K562 (cell line): ENCODE data around the gene KRT8. TPM values are rescaled to one million over a fixed set of nuclear protein-coding genes. Genes with fewer than 3 reads are reported as not detected.

Source experiments
- ATAC-seq: fragments of 200-7000 bp; cut with Tn5 transposase; 3 replicates; pipeline ENCODE4 v1.9.1; 2020; ENCODE audit warnings: moderate library complexity
- BruUV-seq: library from RNA; stranded (reverse); fragments of 400-500 nt; replicated peaks from 2 replicates; lab custom pipeline; 2021; lab: Mats Ljungman, UMichigan
- CTCF ChIA-PET: fragments of 300-600 bp; formaldehyde crosslinking; extraction: SDS; loops from one replicate; lab custom pipeline; 2021; ENCODE audit warnings: low intra/inter-chr PET ratio; lab: Yijun Ruan, JAX
- POLR2A ChIA-PET: fragments of 300-600, 350-650 bp; sonication (Branson Sonifier 250); formaldehyde crosslinking; extraction: SDS; loops from one replicate; lab custom pipeline; 2021; ENCODE audit warnings: antibody characterized with exemption, inconsistent platforms; lab: Yijun Ruan, JAX
- DNase-seq, 4 experiments: peaks; one replicate each; pipeline versions ENCODE4 v3.0.0 to v3.0.0-alpha.2; 2011 to 2018; ENCODE audit warnings: low spot score in 3 of 4, mixed read lengths in 3 of 4; ENCODE audit errors: extremely low read depth in 1 of 4
- FAIRE-seq: peaks from 2 replicates; lab custom pipeline; 2011; peaks lifted over from hg19 to GRCh38; lab: Jason Lieb, UNC
- H2AFZ ChIP-seq: 2 replicates; pipeline ENCODE4 v1.6.0; 2011; ENCODE audit warnings: low read depth, low read length, control low read depth, inconsistent platforms
- H3K27ac ChIP-seq: fragments of 200-600 bp; 3 replicates; pipeline ENCODE4 v1.8.0; 2011; ENCODE audit warnings: low read depth, mild to moderate bottlenecking, control low read depth, inconsistent platforms, low read length, moderate library complexity, mixed read lengths; ENCODE audit errors: extremely low read depth
- H3K27me3 ChIP-seq, 2 experiments: fragments of 300-600 bp in 1 of 2; 2 replicates in 1 of 2; 3 replicates in 1 of 2; pipeline versions ENCODE4 v1.6.0 to v1.8.0; 2011; ENCODE audit warnings: inconsistent platforms in 2 of 2, low read length in 2 of 2, mild to moderate bottlenecking in 1 of 2, mixed read lengths in 1 of 2, moderate library complexity in 1 of 2; ENCODE audit not compliant: control insufficient read depth in 2 of 2, insufficient read depth in 2 of 2
- H3K36me3 ChIP-seq: fragments of 300-600 bp; 3 replicates; pipeline ENCODE4 v1.8.0; 2011; ENCODE audit warnings: mild to moderate bottlenecking, low read length, inconsistent platforms; ENCODE audit not compliant: control insufficient read depth, insufficient read depth
- H3K4me1 ChIP-seq, 2 experiments: fragments of 200-600 bp in 1 of 2; replicated peaks in 1 of 2; 2 replicates in 1 of 2; 3 replicates in 1 of 2; pipeline versions ENCODE4 v1.5.1 to v1.8.0; 2011; ENCODE audit warnings: inconsistent platforms in 2 of 2, low read length in 2 of 2, mild to moderate bottlenecking in 1 of 2, mixed read lengths in 1 of 2, moderate library complexity in 1 of 2; ENCODE audit not compliant: control insufficient read depth in 2 of 2, insufficient read depth in 2 of 2
- H3K4me2 ChIP-seq: 2 replicates; pipeline ENCODE4 v1.6.1; 2011; ENCODE audit warnings: low read length, control low read depth, inconsistent platforms, mixed read lengths; ENCODE audit not compliant: insufficient read depth
- H3K4me3 ChIP-seq: fragments of 200-600 bp; sonication (generic), shearing (Covaris generic); 2 replicates; pipeline ENCODE4 v1.5.1; 2016; ENCODE audit warnings: control low read depth, inconsistent platforms
- H3K79me2 ChIP-seq: fragments of 200-600 bp; 3 replicates; pipeline ENCODE4 v1.8.0; 2011; ENCODE audit warnings: low read length, inconsistent platforms; ENCODE audit not compliant: control insufficient read depth, insufficient read depth
- H3K9ac ChIP-seq, 2 experiments: 2 replicates each; pipeline versions ENCODE4 v1.6.0 to v1.6.1; 2011; ENCODE audit warnings: low read depth in 2 of 2, low read length in 2 of 2, control low read depth in 1 of 2, inconsistent platforms in 1 of 2, mild to moderate bottlenecking in 1 of 2, mixed read lengths in 1 of 2; ENCODE audit not compliant: insufficient read depth in 1 of 2
- H3K9me1 ChIP-seq: one replicate; pipeline ENCODE4 v1.6.0; 2011; ENCODE audit warnings: inconsistent platforms, mild to moderate bottlenecking, low read length, moderate library complexity; ENCODE audit not compliant: control insufficient read depth, insufficient read depth
- H3K9me3 ChIP-seq: replicated peaks from 2 replicates; pipeline ENCODE4 v1.5.1; 2011; ENCODE audit warnings: low read depth, low read length, inconsistent platforms; ENCODE audit not compliant: control insufficient read depth, insufficient read depth
- H4K20me1 ChIP-seq: replicated peaks from 2 replicates; pipeline ENCODE4 v1.6.1; 2011; ENCODE audit warnings: low read length, inconsistent platforms, mixed read lengths; ENCODE audit not compliant: control insufficient read depth, insufficient read depth
- BRCA1 ChIP-seq, 2 experiments: fragments of 450-650 bp in 1 of 2; sonication (generic) in 1 of 2; formaldehyde crosslinking in 1 of 2; IDR thresholded peaks; 2 replicates each; pipeline versions ENCODE4 v1.5.0 to v1.6.1; 2017 to 2020; ENCODE audit warnings: mild to moderate bottlenecking in 1 of 2, missing genetic modification reagents in 1 of 2
- ELF1 ChIP-seq: fragments of 200-800 bp; sonication (Bioruptor generic); IDR thresholded peaks from 2 replicates; pipeline ENCODE4 v1.6.1; 2016; ENCODE audit warnings: missing genetic modification characterization, missing compliant biosample characterization
- HSF4 ChIP-seq: fragments of 250-450 bp; sonication (Bioruptor Pico); IDR thresholded peaks from 2 replicates; pipeline ENCODE4 v2.1.2; 2022; ENCODE audit warnings: mild to moderate bottlenecking, moderate library complexity, borderline replicate concordance
- LARP7 ChIP-seq: fragments of 450-650 bp; IDR thresholded peaks from 2 replicates; pipeline ENCODE4 v1.6.1; 2016
- MCM5 ChIP-seq: fragments of 450-650 bp; IDR thresholded peaks from 2 replicates; pipeline ENCODE4 v1.6.1; 2016; ENCODE audit warnings: low read depth
- MED1 ChIP-seq: sonication (generic); formaldehyde crosslinking; IDR thresholded peaks from 2 replicates; pipeline ENCODE4 v1.8.1; 2023; ENCODE audit warnings: missing genetic modification reagents, borderline replicate concordance
- NUFIP1 ChIP-seq: fragments of 450-650 bp; IDR thresholded peaks from 2 replicates; pipeline ENCODE4 v1.6.1; 2018; ENCODE audit not compliant: partially characterized antibody
- PHF21A ChIP-seq: fragments of 450-650 bp; IDR thresholded peaks from 2 replicates; pipeline ENCODE4 v1.6.1; 2017; ENCODE audit warnings: low read depth, borderline replicate concordance
- POLR2A ChIP-seq: fragments of 450-650 bp; conservative IDR thresholded peaks from 2 replicates; pipeline ENCODE4 v1.6.1; 2016
- POLR3A ChIP-seq: IDR thresholded peaks from 2 replicates; pipeline ENCODE4 v1.6.1; 2011; ENCODE audit warnings: borderline replicate concordance, mild to moderate bottlenecking, moderate library complexity; ENCODE audit not compliant: insufficient read length, insufficient read depth; ENCODE audit errors: extremely low read depth
- POU5F1 ChIP-seq: fragments of 150-350 bp; IDR thresholded peaks from 2 replicates; pipeline ENCODE4 v1.6.1; 2014; ENCODE audit warnings: borderline replicate concordance, low read length, low read depth, mild to moderate bottlenecking; ENCODE audit not compliant: partially characterized antibody
- PURB ChIP-seq: sonication (generic); formaldehyde crosslinking; IDR thresholded peaks from 2 replicates; pipeline ENCODE4 v1.9.0; 2021; ENCODE audit warnings: low read depth, mild to moderate bottlenecking, missing genetic modification reagents
- RBM34 ChIP-seq: fragments of 200-400 bp; formaldehyde crosslinking; IDR thresholded peaks from 2 replicates; pipeline ENCODE4 v1.6.1; 2018; ENCODE audit warnings: low read length, borderline replicate concordance; ENCODE audit not compliant: insufficient read depth
- SAFB2 ChIP-seq: fragments of 200-400 bp; formaldehyde crosslinking; IDR thresholded peaks from 2 replicates; pipeline ENCODE4 v1.6.1; 2018; ENCODE audit warnings: borderline replicate concordance, low read length, low read depth, moderate library complexity; ENCODE audit not compliant: severe bottlenecking
- SP1 ChIP-seq: sonication (generic); formaldehyde crosslinking; IDR thresholded peaks from 2 replicates; pipeline ENCODE4 v1.8.1; 2022; ENCODE audit warnings: mild to moderate bottlenecking, missing genetic modification reagents
- ZBTB7A ChIP-seq: IDR thresholded peaks from 2 replicates; pipeline ENCODE4 v1.6.1; 2011; ENCODE audit warnings: low read depth, mild to moderate bottlenecking, low read length, moderate library complexity, borderline replicate concordance; ENCODE audit not compliant: control insufficient read depth
- ZFPM2 ChIP-seq: fragments of 250-450 bp; sonication (Bioruptor Pico); IDR thresholded peaks from 2 replicates; pipeline ENCODE4 v1.5.1; 2022; ENCODE audit warnings: mild to moderate bottlenecking
- ZNF695 ChIP-seq: fragments of 450-650 bp; formaldehyde crosslinking; IDR thresholded peaks from 2 replicates; pipeline ENCODE4 v1.4.0; 2020; ENCODE audit warnings: mild to moderate bottlenecking, moderate library complexity
- WGBS: fragments of 100-300 bp; shearing (Covaris generic); methylation state at CpG from one replicate; pipeline ENCODE4 v1.1.6; 2016; ENCODE audit warnings: low coverage, mixed read lengths; ENCODE audit not compliant: insufficient coverage; ENCODE audit errors: missing lambda C conversion rate; 5-methylcytosine and 5-hydroxymethylcytosine counted together
- in situ Hi-C: fragments of 300-500 bp; cut with MboI; formaldehyde crosslinking; loops from 4 replicates; pipeline ENCODE4 v1.15.0; 2018; ENCODE audit warnings: inconsistent platforms, mixed read lengths
- intact Hi-C: fragments of 100-400 bp; cut with micrococcal nuclease; formaldehyde crosslinking; loops from 2 replicates; pipeline ENCODE4 v1.14.2; 2022
- polyA plus RNA-seq, 8 experiments: library from polyadenylated mRNA; depleted of rRNA in 4 of 8; stranded (reverse) in 5 of 8; unstranded in 3 of 8; fragments of >200 nt; fragmentation: Nextera tagmentation in 2 of 8; fragmentation: Illumina TruSeq in 1 of 8; extraction: Ambion mirVana in 2 of 8; extraction: Trizol in 1 of 8; gene quantifications; 2 replicates each; pipeline versions ENCODE4 v1.2.1 to v1.2.3, GENCODE V29; 2011 to 2014; ENCODE audit warnings: inconsistent platforms in 1 of 8, missing spikeins in 1 of 8
- total RNA-seq, 7 experiments: library from RNA; depleted of rRNA in 6 of 7; stranded (reverse); fragments of >200 nt in 6 of 7; fragmentation: Illumina TruSeq in 2 of 7; extraction: Trizol in 2 of 7; gene quantifications; 2 replicates each; pipeline versions ENCODE4 v1.2.1 to v1.2.3, GENCODE V29; 2011 to 2021; ENCODE audit warnings: low replicate concordance in 1 of 7
- TF ChIP-seq, protein P1 (sequence below), 3 experiments: fragments of 200-800 bp in 1 of 3; sonication (Bioruptor generic) in 1 of 3; sonication (generic) in 1 of 3; formaldehyde crosslinking in 1 of 3; IDR thresholded peaks; 2 replicates each; pipeline versions ENCODE4 v1.6.1 to v1.8.0; 2016 to 2022; ENCODE audit warnings: mild to moderate bottlenecking in 2 of 3, missing compliant biosample characterization in 2 of 3, missing genetic modification characterization in 2 of 3, missing genetic modification reagents in 1 of 3

The KRT8 gene
- total and polyA plus RNA-seq, 9 of the 15 experiments (the other 6 are each of a cell fraction or from before 2014, with no cell fraction given), result 41.5 to 661 (median 260) TPM

GRCh38 chr12:52892207-52892852 lies 12.5 kb downstream of the KRT8 start (continued):
- TF ChIP-seq LARP7, result no peak
- no peak for TF ChIP-seq POU5F1
- TF ChIP-seq ZNF695 (CRISPR knock-in tag), result no peak
- TF ChIP-seq PURB (CRISPR knock-in tag), result no peak

GRCh38 chr12:52891044-52891443 lies 13.8 kb downstream of the KRT8 start:
- H2AFZ ChIP-seq, result no peak overlapping the region
- POLR2A ChIA-PET, result no interaction called here

More at GRCh38 chr12:52891044-52891443, 13.8 kb downstream of the KRT8 start:
- H3K4me3 ChIP-seq, result no peak overlapping the region
- no peaks in the 10 kb centered on the region for H3K79me2 ChIP-seq
- H3K9me1 ChIP-seq, result no peaks in the 10 kb centered on the region
- BruUV-seq, result no TSS peak
- H3K4me2 ChIP-seq, result no peak overlapping the region
- H3K27ac ChIP-seq, result no peak overlapping the region
- no peak for FAIRE-seq
- ATAC-seq, result no peak
- peaks cover 8 to 9% of the 10 kb centered on the region in 2 experiments for H3K4me1 ChIP-seq
- H3K36me3 ChIP-seq, result no peaks in the 10 kb centered on the region
- no peaks in the 10 kb centered on the region for H3K27me3 ChIP-seq
- intact Hi-C loops, result no loop called here
- no peak overlapping the region for H3K9ac ChIP-seq
- no peaks in the 10 kb centered on the region for H4K20me1 ChIP-seq
- in situ Hi-C loops, result no loop called here
- no peak for DNase-seq
- 44% methylated on average over 2 of the region's 2 CpGs for WGBS
- TF ChIP-seq POLR2A, result no peak
- TF ChIP-seq SP1 (CRISPR knock-in tag), result no peak
- TF ChIP-seq, protein P1, sequence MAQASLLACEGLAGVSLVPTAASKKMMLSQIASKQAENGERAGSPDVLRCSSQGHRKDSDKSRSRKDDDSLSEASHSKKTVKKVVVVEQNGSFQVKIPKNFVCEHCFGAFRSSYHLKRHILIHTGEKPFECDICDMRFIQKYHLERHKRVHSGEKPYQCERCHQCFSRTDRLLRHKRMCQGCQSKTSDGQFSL (CRISPR knock-in tag; IDR thresholded peaks at IDR 0.05), result no peak
- TF ChIP-seq, protein P1 (tag; IDR thresholded peaks at IDR 0.05), result no peak
- TF ChIP-seq SAFB2, result no peak
- no peak for TF ChIP-seq POLR3A
- TF ChIP-seq MED1, result no peak
- no peak for TF ChIP-seq RBM34
- TF ChIP-seq HSF4 (CRISPR knock-in tag), result no peak
- no peak for TF ChIP-seq BRCA1 (IDR thresholded peaks at IDR 0.05)
- TF ChIP-seq BRCA1 (CRISPR knock-in tag; IDR thresholded peaks at IDR 0.05), result no peak
- no peak for TF ChIP-seq NUFIP1
- no peak for TF ChIP-seq PHF21A
- no peak for TF ChIP-seq ZFPM2
- no peak for TF ChIP-seq ZBTB7A
- TF ChIP-seq ELF1, result no peak
- TF ChIP-seq MCM5, result no peak
- CTCF ChIA-PET, result no interaction called here
- no peaks in the 10 kb centered on the region for H3K9me3 ChIP-seq
